GM15510 (cell line): ENCODE data around the gene MYO1E.

Source experiments
- POLR2A ChIP-seq: IDR thresholded peaks from 3 replicates; pipeline ENCODE4 v1.6.1; 2011; ENCODE audit warnings: borderline replicate concordance; ENCODE audit not compliant: insufficient read length; ENCODE audit errors: extremely low read depth

MYO1E gene

GRCh38 chr15:59131969-59132562 lies 240.6 kb downstream of the MYO1E start:
- TF ChIP-seq POLR2A: no peak

- no peak for TF ChIP-seq POLR2A
Measured at GRCh38 chr15:59131456-59131855, 241.2 kb downstream of the MYO1E start.

- TF ChIP-seq POLR2A: no peak
Measured at GRCh38 chr15:59124261-59124660, 248.4 kb downstream of the MYO1E start.

- TF ChIP-seq POLR2A: no peak
Measured at GRCh38 chr15:59120937-59121336, 251.7 kb downstream of the MYO1E start.

- no peak for TF ChIP-seq POLR2A
Measured at GRCh38 chr15:59119625-59120024, 253.0 kb downstream of the MYO1E start.

GRCh38 chr15:59116771-59117170 lies 255.9 kb downstream of the MYO1E start:
- no peak for TF ChIP-seq POLR2A

GRCh38 chr15:59116141-59116540 lies 256.5 kb downstream of the MYO1E start:
- no peak for TF ChIP-seq POLR2A

- no peak for TF ChIP-seq POLR2A
Measured at GRCh38 chr15:59115047-59115446, 257.6 kb downstream of the MYO1E start.

- TF ChIP-seq POLR2A: no peak
Measured at GRCh38 chr15:59111251-59111650, 261.4 kb downstream of the MYO1E start.

- no peak for TF ChIP-seq POLR2A
Measured at GRCh38 chr15:59105854-59106253, 266.8 kb downstream of the MYO1E start.

- TF ChIP-seq POLR2A: peak; percentile 86
Measured at GRCh38 chr15:59104912-59105732, 267.5 kb downstream of the MYO1E start, which contains the start of gene CCNB2. Gene CCNB2 (plus strand): TSS chr15:59105146. CDS start chr15:59105269, 123 bp downstream.

GRCh38 chr15:59104602-59104911 lies 268.1 kb downstream of the MYO1E start:
- TF ChIP-seq POLR2A: no peak

GRCh38 chr15:59099162-59099685 lies 273.4 kb downstream of the MYO1E start:
- TF ChIP-seq POLR2A: no peak

- no peak for TF ChIP-seq POLR2A
Measured at GRCh38 chr15:59096429-59096828, 276.2 kb downstream of the MYO1E start.

GRCh38 chr15:59094077-59094476 lies 278.6 kb downstream of the MYO1E start:
- no peak for TF ChIP-seq POLR2A

GRCh38 chr15:59087731-59088130 lies 284.9 kb downstream of the MYO1E start:
- TF ChIP-seq POLR2A: no peak
